GM23338 (cell line): ENCODE results near the gene GGNBP2.

ENCODE experiments used
- EZH2 ChIP-seq: fragments of 200-600 bp; sonication (generic); IDR thresholded peaks from one replicate; pipeline ENCODE4 v1.8.0; 2017; ENCODE audit warnings: antibody characterized with exemption, mild to moderate bottlenecking, low read depth; ENCODE audit not compliant: unreplicated experiment
- TF ChIP-seq, protein P1 (sequence below), 2 experiments: fragments of 200-600 bp in 1 of 2; sonication (generic) in 1 of 2; conservative IDR thresholded peaks; 2 replicates each; pipeline versions ENCODE4 v1.5.1 to v1.6.1; 2016 to 2017; ENCODE audit warnings: antibody characterized with exemption in 2 of 2, low read depth in 2 of 2, mild to moderate bottlenecking in 2 of 2, moderate library complexity in 1 of 2
- TF ChIP-seq, protein P2 (sequence below): IDR thresholded peaks from one replicate; pipeline ENCODE4 v1.6.1; 2018; ENCODE audit warnings: antibody characterized with exemption; ENCODE audit not compliant: unreplicated experiment

DNA sequence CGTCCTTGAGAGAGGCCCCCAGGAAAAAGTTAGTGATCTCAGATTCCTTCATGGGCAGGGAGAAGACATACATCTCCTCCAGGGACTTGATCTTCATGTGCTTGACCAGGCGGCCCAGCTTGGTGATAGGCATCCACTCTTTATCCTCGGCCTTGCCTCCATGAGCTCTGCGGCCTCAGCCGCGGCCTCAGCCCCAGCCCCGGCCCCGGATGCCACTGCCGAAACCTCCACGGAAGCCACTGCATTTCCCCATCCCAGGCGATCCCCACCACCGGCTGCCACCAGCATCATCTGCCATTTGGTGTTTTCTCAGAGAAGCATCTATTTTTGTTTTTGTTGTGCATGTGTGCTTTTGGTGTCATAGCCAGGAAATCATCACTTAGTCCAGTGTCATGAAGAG lies 30.3 kb downstream of the GGNBP2 start:
- TF ChIP-seq, protein P1, sequence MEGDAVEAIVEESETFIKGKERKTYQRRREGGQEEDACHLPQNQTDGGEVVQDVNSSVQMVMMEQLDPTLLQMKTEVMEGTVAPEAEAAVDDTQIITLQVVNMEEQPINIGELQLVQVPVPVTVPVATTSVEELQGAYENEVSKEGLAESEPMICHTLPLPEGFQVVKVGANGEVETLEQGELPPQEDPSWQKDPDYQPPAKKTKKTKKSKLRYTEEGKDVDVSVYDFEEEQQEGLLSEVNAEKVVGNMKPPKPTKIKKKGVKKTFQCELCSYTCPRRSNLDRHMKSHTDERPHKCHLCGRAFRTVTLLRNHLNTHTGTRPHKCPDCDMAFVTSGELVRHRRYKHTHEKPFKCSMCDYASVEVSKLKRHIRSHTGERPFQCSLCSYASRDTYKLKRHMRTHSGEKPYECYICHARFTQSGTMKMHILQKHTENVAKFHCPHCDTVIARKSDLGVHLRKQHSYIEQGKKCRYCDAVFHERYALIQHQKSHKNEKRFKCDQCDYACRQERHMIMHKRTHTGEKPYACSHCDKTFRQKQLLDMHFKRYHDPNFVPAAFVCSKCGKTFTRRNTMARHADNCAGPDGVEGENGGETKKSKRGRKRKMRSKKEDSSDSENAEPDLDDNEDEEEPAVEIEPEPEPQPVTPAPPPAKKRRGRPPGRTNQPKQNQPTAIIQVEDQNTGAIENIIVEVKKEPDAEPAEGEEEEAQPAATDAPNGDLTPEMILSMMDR (conservative IDR thresholded peaks at IDR 0.05; ENCODE audit: low read depth in 2 of 2): no peak
- TF ChIP-seq, protein P2, sequence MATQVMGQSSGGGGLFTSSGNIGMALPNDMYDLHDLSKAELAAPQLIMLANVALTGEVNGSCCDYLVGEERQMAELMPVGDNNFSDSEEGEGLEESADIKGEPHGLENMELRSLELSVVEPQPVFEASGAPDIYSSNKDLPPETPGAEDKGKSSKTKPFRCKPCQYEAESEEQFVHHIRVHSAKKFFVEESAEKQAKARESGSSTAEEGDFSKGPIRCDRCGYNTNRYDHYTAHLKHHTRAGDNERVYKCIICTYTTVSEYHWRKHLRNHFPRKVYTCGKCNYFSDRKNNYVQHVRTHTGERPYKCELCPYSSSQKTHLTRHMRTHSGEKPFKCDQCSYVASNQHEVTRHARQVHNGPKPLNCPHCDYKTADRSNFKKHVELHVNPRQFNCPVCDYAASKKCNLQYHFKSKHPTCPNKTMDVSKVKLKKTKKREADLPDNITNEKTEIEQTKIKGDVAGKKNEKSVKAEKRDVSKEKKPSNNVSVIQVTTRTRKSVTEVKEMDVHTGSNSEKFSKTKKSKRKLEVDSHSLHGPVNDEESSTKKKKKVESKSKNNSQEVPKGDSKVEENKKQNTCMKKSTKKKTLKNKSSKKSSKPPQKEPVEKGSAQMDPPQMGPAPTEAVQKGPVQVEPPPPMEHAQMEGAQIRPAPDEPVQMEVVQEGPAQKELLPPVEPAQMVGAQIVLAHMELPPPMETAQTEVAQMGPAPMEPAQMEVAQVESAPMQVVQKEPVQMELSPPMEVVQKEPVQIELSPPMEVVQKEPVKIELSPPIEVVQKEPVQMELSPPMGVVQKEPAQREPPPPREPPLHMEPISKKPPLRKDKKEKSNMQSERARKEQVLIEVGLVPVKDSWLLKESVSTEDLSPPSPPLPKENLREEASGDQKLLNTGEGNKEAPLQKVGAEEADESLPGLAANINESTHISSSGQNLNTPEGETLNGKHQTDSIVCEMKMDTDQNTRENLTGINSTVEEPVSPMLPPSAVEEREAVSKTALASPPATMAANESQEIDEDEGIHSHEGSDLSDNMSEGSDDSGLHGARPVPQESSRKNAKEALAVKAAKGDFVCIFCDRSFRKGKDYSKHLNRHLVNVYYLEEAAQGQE: no peak
- TF ChIP-seq EZH2: no peak
